Measurements from ENCODE around the gene ODAD2.

Gene ODAD2

GRCh38 chr10:27838901-27839300 is 160.0 kb downstream of the ODAD2 start:
- DNase-seq (ENCODE audit: low read depth): no peak

- DNase-seq (ENCODE audit: low read depth): no peak
Measured at GRCh38 chr10:27838361-27838760, 160.5 kb downstream of the ODAD2 start.

DNA sequence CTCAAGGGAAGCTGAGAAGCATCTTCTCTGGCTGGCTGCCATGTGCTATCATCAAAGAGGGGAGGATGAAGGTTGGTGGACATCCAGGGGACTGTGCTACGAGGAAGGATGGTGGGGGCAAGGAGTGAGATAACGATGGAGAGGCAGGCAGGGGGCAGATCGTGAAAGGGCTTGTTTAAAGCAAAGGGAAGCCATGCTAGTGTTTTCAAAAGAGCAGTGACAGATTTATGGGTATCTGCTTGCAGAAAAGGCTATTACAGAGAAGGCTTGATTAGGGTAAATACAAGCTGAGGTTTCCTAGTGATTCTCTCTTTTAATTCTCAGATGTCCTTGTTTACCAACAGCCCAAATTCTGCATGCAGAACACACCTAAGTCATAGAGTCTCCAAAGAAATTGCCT is 164.4 kb downstream of the ODAD2 start:
- DNase-seq (ENCODE audit: low read depth): no peak

DNA sequence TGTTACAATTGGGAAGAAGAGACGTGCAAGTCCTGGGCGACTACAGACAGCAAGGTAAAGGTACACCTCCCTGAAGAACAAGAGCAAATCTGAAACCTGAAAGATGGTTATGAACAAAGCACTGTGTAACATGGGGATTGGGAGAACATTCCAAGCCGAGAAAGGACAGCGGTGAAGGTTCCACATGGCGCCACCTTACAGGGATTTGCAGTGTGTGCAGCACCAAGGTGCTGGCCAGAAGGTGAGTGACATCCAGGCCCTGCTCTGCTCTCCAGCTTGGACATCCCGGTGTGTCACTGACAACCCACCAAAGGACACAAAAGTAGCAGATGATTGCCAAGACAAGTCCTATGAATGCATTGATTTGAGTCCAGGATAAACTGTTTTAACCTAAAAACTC is 165.1 kb downstream of the ODAD2 start:
- no peak for DNase-seq (ENCODE audit: low read depth)

GRCh38 chr10:27832826-27833225 is 166.1 kb downstream of the ODAD2 start:
- DNase-seq (ENCODE audit: low read depth): no peak

DNA sequence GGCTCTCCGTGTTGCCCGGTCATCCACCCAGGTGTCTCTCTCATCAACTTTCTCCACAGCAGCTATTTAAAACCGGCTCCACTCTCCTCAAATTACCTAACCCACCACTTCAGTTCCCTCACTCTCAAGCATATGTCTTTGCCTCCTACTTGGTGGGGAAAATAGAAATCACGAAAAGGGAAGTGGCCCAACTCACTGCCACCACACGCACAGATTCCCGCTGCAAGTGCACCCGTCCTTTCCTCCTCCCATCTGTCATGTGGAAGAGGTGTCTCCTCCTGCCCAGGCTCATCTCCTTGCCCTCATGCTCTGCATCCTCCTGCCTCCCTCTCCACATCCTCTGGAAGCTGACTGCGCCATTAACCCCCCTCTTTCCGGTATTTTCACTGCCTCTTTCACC is 172.5 kb downstream of the ODAD2 start:
- no peak for DNase-seq (ENCODE audit: low read depth)

- DNase-seq (ENCODE audit: low read depth): no peak
Measured at GRCh38 chr10:27822301-27822700, 176.6 kb downstream of the ODAD2 start.

GRCh38 chr10:27820637-27821036 is 178.2 kb downstream of the ODAD2 start:
- DNase-seq (ENCODE audit: low read depth): no peak

GRCh38 chr10:27819781-27820531 is 178.9 kb downstream of the ODAD2 start:
- no peak for DNase-seq (ENCODE audit: low read depth)

GRCh38 chr10:27816320-27816719 is 182.6 kb downstream of the ODAD2 start:
- DNase-seq (ENCODE audit: low read depth): no peak

DNA sequence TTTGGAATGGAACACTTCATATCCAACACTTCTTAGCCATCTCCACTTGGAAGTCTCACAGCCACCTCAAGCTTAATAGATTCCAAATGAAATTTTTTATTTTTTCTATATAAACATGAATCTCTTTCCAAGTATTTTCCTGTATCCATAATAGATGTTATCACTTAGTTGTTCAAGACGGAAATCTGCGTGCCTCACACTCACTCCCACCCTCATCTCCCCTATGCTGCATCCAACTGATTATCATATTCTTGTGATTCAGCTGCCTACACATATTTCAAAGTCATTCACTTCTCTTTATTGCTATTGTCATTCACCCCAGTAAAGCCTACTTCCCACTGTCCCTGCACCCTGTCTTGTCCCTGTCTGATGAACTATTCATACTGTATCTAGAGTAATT is 183.0 kb downstream of the ODAD2 start:
- DNase-seq (ENCODE audit: low read depth): no peak

DNA sequence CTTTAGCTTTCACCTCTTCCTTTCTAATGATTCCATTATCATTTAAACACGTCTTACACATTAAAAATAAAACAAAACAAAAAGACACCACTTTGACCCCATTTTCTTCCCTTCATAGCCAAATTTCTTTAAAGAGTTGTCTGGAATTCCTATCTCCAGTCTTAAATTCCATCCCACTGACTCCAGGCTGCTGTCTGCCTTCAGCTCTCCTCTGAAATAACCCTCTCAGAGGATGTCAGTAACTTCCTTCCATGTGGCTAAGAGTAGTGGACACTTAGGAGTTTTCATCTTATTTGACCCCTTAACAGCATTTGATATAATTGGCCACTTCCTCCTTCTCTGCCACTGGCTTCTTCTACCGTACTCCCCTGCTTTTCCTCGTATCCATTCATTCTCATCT is 183.6 kb downstream of the ODAD2 start:
- DNase-seq (ENCODE audit: low read depth): no peak

DNA sequence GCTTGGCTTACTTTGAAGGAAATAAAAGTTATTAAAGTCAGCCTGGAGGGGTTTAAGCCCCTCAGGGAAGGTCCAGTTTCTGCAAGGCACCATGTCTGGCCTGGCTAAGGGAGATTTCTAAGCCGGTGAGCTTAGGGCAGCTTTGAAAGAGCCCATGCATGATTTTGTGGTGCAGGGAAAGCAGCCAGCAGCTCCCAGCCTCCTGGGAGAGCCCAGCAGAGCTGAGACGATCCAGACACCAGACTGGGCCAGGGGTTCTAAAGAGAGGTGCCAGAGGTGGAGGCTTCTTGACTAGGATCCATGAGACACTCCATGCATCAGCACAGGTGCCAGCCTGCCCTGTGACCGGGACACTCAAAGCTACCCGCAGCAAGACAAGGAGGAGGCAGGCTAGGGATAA is 193.7 kb downstream of the ODAD2 start:
- DNase-seq (ENCODE audit: low read depth): no peak

GRCh38 chr10:27804136-27804535 is 194.7 kb downstream of the ODAD2 start:
- DNase-seq (ENCODE audit: low read depth): no peak

GRCh38 chr10:27801171-27801785 is 197.6 kb downstream of the ODAD2 start:
- DNase-seq (ENCODE audit: low read depth): no peak

- DNase-seq (ENCODE audit: low read depth): no peak
Measured at GRCh38 chr10:27799046-27799445, 199.8 kb downstream of the ODAD2 start.

DNA sequence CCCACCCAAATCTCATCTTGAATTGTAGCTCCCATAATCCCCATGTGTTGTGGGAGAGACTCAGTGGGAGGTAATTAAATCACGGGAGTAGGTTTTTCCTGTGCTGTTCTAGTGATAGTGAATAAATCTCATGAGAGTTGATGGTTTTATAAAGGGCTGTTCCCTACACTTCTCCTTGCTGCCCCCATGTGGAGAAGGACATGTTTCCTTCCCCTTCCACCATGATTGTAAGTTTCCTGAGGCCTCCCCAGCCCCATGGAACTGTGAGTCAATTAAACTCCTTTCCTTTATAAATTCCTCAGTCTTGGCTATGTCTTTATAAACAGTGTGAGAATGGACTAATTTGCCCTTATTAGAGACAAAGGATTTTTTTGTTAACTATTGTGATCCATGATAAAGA is 204.7 kb downstream of the ODAD2 start:
- DNase-seq (ENCODE audit: low read depth): no peak

DNA sequence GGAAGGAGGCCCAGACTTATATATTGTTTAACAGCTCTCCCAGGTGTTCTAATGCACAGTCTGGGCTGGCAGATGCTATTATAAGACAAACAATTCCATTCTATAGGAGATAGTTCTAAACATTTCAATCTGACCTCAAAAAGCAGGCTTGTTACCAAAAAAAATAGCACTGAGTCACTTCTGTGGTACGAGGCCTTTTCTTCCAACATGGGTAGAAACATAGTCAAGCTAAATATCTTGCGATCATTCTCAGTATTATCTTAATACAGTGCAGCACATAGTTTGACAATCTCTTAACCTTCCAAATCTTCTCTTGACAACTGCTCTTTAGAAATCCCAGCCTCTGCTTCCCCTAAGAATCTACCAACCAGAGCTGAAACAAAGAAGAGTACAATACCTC is 206.7 kb downstream of the ODAD2 start:
- DNase-seq (ENCODE audit: low read depth): no peak

GRCh38 chr10:27784272-27784671 is 214.6 kb downstream of the ODAD2 start:
- DNase-seq (ENCODE audit: low read depth): no peak

GRCh38 chr10:27783660-27784059 is 215.2 kb downstream of the ODAD2 start:
- DNase-seq (ENCODE audit: low read depth): no peak

DNA sequence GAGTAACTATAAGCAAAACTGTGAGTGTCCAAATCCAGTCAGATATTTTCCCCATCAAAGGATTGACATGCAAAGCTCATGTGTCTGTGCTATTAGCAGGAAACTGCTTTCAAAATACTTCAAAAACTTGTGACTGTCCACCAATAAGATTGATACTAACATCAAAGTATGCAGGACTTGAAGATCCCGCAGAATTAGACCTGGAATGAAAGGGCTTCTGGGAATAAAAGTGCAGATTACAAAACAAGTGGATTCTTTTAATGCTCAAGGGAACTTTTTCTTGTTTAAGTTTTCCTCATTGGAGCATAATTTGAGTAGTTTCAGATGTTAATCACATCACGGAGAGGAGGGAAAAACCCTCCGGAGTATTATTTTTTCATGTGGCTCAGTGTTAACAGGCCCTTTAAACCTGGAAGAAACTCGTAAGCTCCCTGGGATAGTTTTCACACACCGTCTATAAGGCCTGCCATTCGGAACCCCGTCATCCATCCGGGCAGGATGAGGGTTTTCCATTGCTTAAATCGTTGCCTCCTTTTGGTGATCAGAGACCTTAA is 219.3 kb downstream of the ODAD2 start:
- DNase-seq (ENCODE audit: low read depth): no peak

GRCh38 chr10:27774831-27775230 is 224.0 kb downstream of the ODAD2 start:
- DNase-seq (ENCODE audit: low read depth): no peak

DNA sequence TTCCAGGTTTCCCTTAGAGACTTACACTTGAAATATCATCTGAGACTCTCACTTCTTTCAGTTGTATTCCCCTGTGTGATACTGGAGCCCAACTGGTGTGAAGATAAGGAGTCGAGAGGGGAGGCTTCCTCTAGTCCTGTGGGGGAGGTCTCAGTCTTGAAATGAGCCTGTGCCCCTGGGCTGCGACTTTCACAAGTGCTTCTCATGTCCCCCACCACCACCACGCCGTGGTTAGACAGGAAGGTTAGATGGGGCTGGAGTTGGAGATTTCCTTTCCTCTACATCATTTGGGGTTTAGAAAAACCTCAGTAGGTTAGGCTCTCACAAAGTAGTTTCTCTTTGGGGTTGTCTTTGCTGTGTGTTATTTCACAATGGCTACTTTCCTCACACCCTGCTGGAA is 227.6 kb downstream of the ODAD2 start:
- DNase-seq (ENCODE audit: low read depth): no peak

GRCh38 chr10:27770181-27770580 is 228.7 kb downstream of the ODAD2 start:
- no peak for DNase-seq (ENCODE audit: low read depth)
